HG03196 (cell line): ENCODE measurements around the gene TRPC3.

Experiments used
- ATAC-seq: cut with Tn5 transposase; IDR thresholded peaks from one replicate; pipeline ENCODE4 v1.9.1; 2021; ENCODE audit not compliant: unreplicated experiment

TRPC3 gene

GRCh38 chr4:121876070-121876469 lies 75.8 kb downstream of the TRPC3 start:
- ATAC-seq = no peak

- ATAC-seq = no peak
Observed at GRCh38 chr4:121875652-121876051, 76.2 kb downstream of the TRPC3 start.

GRCh38 chr4:121873604-121874003 lies 78.3 kb downstream of the TRPC3 start:
- ATAC-seq = no peak

- peak; percentile 100 for ATAC-seq
Observed at GRCh38 chr4:121869841-121870822, 81.7 kb downstream of the TRPC3 start, which contains the start of gene BBS7. Gene BBS7 (minus strand): TSS chr4:121870474. CDS start chr4:121870313, 161 bp downstream.

- ATAC-seq = no peak
Observed at GRCh38 chr4:121863799-121864198, 88.1 kb downstream of the TRPC3 start.

- ATAC-seq = no peak
Observed at GRCh38 chr4:121861426-121861825, 90.4 kb downstream of the TRPC3 start.

GRCh38 chr4:121860121-121860520 lies 91.7 kb downstream of the TRPC3 start:
- ATAC-seq = no peak

- ATAC-seq = no peak
Observed at GRCh38 chr4:121851354-121851753, 100.5 kb downstream of the TRPC3 start.

GRCh38 chr4:121846662-121847061 lies 105.2 kb downstream of the TRPC3 start:
- ATAC-seq = no peak

- no peak for ATAC-seq
Observed at GRCh38 chr4:121842862-121843261, 109.0 kb downstream of the TRPC3 start.

GRCh38 chr4:121838136-121838535 lies 113.7 kb downstream of the TRPC3 start:
- no peak for ATAC-seq

- ATAC-seq = no peak
Observed at GRCh38 chr4:121829511-121829910, 122.3 kb downstream of the TRPC3 start.
